Cardiac fibroblast (primary cell): ENCODE results near the gene XRCC1.
"Not testable (repeated sequence)": the region's sequence is repeated elsewhere in the genome, so short reads cannot be mapped to it uniquely, and the experiment has no call there.

Source experiments
- DNase-seq, 2 donors: peaks; one replicate each; pipeline versions ENCODE4 v3.0.0 to v3.0.0-alpha.2; 2010; ENCODE audit warnings: low read depth in 2 of 2
- H3K4me3 ChIP-seq, 2 donors: replicated peaks in 1 of 2; 1 replicate in 1 of 2; 2 replicates in 1 of 2; pipeline ENCODE4 v1.5.1; 2011; ENCODE audit warnings: low read depth in 2 of 2, low read length in 2 of 2, mild to moderate bottlenecking in 2 of 2, moderate library complexity in 1 of 2
- TF ChIP-seq, protein P1 (sequence below): IDR thresholded peaks from one replicate; pipeline ENCODE4 v1.5.1; 2011; ENCODE audit warnings: low read depth, mild to moderate bottlenecking, low read length, inconsistent platforms

The XRCC1 gene

DNA sequence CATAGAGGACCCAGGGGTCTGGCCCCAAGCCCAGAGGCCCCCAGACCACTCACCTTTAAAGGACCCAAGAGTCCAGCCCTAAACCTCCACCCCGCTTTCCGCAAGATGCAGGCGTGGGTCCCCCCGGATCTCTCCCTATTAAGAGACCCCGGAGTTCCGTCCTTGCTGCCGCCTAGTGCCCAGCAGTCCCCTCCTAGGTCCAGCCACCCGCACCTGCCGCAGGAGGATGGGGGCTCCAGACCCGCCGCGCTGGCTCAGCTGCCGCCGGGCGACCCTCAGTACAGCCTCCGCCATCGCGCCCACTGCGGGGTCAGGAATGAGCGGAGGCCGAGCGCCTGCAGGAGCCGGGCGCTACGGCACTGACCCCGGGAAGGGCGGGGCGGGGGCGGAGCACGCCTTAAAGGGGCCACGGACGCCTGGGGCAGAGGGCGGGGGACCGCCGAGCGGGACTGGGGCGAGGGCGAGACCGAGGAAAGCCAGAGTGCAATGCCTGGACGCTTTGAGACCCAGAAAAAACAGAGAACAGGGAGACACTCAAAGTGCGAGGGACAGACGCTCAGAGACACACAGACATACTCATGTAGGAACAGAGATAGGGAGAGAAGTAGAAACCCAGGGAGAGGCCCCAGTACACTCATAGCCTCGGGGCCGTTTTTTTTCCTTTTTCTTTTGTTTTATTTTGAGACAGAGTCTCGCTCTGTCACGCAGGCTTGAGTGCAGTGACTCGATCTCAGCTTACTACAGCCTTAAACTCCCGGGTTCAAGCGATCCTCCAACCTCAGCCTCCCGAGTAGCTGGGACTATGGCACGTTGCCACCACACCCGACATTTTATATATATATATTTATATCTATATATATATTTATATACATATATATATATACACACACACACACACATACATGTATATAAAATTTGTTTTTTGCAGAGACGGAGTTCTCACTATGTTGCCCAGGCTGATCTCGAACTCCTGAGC is 48.2 kb downstream of the XRCC1 start, which contains the start of gene ETHE1:
Gene ETHE1, minus strand, starts transcription at position 318 of the 976 bp plus-strand sequence. Its CDS starts 24 bp downstream, at position 294.
- peak; percentile 64 to 65 for DNase-seq
- peak within 1 kb of the TSS; percentile 86 to 94 for H3K4me3 ChIP-seq
- TF ChIP-seq, protein P1, sequence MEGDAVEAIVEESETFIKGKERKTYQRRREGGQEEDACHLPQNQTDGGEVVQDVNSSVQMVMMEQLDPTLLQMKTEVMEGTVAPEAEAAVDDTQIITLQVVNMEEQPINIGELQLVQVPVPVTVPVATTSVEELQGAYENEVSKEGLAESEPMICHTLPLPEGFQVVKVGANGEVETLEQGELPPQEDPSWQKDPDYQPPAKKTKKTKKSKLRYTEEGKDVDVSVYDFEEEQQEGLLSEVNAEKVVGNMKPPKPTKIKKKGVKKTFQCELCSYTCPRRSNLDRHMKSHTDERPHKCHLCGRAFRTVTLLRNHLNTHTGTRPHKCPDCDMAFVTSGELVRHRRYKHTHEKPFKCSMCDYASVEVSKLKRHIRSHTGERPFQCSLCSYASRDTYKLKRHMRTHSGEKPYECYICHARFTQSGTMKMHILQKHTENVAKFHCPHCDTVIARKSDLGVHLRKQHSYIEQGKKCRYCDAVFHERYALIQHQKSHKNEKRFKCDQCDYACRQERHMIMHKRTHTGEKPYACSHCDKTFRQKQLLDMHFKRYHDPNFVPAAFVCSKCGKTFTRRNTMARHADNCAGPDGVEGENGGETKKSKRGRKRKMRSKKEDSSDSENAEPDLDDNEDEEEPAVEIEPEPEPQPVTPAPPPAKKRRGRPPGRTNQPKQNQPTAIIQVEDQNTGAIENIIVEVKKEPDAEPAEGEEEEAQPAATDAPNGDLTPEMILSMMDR = no peak

DNA sequence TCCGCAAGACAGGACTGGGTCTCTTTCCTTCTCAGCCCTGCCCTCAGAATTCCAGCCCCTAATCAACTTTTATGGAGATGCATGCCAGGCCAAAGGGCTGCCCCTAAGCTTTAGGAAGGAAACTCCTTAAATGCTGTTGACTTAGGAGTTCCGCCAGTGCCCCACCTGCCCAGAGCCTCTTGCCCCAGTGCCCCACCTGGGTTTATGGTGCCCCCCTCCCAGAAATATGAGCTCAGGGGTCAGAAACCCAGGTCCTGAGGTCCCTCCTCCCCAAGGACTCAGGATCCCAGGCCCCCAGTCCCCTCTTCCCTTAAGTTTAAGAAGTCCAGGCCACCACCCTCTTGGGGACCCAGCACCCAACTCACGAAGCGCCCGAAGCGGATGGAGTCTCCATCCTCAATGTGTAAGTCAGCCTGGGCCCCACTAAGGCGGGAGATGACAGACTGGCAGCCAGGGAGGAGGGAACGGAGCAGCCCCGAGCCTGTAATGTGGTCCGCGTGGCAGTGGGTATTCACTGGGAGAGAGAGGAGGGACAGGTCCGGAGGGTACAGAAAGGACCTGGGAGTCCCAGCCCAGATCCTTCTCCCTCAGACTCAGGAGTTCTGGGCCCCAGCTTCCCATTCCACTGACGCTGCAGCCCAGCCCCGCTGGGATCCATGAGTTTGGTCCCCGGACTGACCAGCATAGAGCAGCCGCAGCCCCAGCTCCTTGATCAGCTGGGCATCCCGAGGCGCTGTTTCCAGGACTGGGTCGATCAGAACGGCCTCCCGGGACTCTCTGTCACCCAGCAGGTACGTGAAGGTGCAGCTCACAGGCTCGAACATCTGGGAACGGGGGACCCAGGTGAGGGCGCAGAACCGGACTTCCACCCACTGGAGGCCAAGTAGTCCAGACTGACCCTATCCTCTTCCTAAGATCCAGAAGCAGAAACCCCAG is 49.2 kb downstream of the XRCC1 start:
- H3K4me3 ChIP-seq = peak overlapping the region; percentile 86 to 94
- no peak for DNase-seq
- TF ChIP-seq, protein P1 = no peak

DNA sequence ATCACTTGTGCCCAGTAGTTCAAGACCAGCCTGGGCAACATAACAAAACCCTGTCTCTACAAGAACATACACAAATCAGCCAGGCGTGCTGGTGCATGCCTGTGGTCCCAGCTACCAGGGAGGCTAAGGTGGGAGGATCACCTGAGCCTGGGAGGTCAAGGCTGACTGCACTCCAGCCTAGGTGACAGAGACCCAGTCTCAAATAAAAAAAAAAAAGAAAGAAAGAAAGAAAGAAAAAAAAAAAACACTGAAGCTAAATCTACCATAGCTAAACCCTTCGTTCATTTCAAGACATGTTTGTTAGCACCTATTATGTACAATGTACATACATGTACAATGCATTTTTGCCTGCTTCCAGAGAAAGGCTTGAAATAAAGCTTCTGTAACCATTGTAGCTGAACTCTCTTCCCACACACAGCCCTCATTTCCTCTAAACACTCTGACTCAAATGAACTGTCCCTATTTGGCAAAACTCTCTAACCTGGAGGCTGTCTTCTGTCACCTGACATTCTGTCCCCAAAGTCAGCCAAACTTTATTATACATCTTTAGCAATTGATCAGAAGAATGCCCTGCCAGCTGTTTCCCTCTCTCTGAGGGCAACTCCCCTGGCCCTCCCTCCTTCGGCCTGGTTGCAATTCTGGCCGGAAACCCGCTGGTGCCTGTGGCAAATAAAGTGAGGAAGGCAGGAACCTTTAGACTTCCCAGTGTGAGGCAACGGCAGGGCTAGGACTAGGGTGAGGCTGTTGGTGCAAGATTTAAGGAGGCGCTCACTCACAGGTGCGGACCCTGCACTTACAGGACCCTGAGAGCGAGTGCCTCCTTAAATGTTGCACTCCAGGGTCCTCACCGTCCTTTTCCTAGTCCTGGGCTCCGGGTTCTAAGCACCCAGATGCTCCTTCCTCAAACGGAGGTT is 50.1 kb downstream of the XRCC1 start:
- TF ChIP-seq, protein P1 = no peak
- DNase-seq = peak; percentile 55 to 67

DNA sequence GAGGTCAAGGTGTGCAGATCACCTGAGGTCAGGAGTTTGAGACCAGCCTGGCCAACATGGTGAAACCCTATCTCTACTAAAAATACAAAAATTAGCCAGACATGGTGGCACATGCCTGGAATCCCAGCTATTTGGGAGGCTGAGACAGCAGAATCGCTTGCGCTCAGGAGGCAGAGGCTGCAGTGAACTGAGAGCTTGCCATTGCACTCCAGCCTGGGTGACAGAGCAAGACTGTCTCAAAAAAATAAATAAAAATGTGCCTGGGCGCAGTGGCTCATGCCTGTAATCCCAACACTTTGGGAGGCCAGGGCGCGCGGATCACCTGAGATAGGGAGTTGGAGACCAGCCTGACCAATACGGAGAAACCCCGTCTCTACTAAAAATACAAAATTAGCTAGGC is 51.6 kb downstream of the XRCC1 start:
- DNase-seq, H3K4me3 ChIP-seq: not testable (repeated sequence)

More for the DNA sequence above, 50.1 kb downstream of the XRCC1 start:
- peak overlapping the region; percentile 86 to 94 for H3K4me3 ChIP-seq

DNA sequence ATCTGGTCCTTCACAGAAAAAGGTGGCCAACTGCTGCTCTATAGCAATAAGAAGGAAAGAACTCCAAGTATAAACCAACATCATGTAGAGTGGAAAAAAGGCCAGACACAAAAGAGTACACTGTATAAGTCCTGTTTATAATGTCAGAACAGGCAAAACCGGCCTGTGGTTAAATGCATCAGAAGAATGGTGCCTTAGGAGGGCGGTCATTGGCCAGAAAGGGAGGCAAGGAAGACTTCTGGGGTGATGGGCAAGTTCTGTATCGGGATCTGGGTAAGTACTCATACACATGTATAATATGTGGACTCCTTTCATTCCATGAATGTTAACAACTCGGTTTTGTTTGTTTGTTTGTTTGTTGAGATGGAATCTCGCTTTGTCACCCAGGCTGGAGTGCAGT is 52.4 kb downstream of the XRCC1 start:
- TF ChIP-seq, protein P1 = no peak
- H3K4me3 ChIP-seq = no peak overlapping the region
- DNase-seq = no peak

DNA sequence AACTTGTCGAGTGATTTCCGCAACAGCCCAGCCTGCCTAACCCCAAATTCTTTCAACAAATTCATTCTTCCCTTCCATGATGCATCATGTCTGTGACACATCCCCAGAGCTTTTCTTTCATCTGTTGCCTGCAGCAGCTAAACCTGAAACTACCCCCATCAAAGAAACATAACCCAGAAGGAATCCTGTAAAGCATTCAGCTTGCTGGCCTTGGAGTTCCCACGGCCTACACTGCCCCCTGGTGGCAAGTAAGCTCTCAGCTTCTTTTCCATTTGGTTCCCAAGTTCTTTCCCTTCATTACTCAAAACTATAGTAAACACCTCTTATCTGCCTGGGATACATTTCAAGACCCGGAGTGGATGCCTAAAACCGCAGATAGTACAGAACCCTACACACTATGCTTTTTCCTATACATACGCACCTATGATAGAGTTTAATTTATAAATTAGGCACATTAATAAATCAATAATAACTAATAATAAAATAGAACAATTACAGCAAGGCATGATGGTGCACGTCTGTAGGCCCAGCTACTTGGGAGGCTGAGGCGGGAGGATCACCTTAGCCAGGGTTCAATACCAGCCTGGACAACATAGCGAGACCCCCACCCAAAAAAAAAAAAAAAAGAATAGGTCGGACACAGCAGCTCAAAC is 55.8 kb downstream of the XRCC1 start:
- peak; percentile 92 to 95 for DNase-seq
- H3K4me3 ChIP-seq = no peak overlapping the region
- TF ChIP-seq, protein P1 = peak; percentile 79
